GM04503 (cell line): ENCODE results near the gene ANXA4.
A peak's percentile ranks its signal among the peaks of the same experiment; 100 is the strongest.
"Not testable (repeated sequence)": the region's sequence is repeated elsewhere in the genome, so short reads cannot be mapped to it uniquely, and the experiment has no call there.

Source experiments
- DNase-seq: peaks from one replicate; pipeline ENCODE4 v3.0.0-alpha.2; 2012; ENCODE audit warnings: low read depth

The ANXA4 gene

GRCh38 chr2:69779258-69780001, 37.5 kb downstream of the ANXA4 start:
- DNase-seq: no peak

DNA sequence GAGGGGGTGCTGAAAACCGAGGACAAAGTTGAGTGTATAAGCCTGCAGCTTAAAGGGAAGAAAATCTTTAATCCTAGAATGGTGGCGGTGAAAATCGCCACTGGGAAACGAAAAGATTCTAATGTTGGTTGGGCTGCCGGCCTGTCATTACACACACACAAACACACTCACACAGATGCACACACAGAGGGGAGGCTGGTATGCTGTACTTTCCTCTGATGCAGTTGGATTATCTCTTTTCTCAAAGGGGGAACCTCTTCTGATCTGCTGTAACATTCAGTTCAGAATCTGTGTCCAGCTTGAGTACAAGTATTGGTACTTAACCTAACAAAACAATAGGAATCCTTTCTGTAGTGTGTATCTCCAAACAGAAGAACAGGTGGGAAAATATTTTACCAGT, 39.0 kb downstream of the ANXA4 start:
- DNase-seq: no peak

GRCh38 chr2:69781321-69782248, 39.7 kb downstream of the ANXA4 start:
- no peak for DNase-seq

- DNase-seq: no peak
These were observed 42.3 kb downstream of the ANXA4 start for GRCh38 chr2:69784228-69784627.

DNA sequence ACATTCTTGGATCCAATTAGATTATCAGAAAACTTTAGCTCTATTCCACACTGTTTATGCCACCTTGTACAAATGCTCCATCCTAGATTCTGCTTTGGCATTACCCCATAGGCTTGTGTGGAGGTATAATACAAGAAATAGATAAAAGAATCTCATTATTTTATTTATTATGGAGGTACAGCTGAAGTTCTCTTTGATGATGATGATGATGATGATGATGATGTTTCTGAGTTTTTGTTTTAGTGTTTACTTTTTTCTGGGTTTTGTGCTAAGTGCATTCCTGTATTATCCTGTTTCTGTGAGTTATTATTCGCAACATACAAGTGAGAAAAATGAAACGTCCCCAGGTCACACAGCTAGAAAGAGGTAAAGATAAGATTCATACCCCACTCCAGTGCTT, 43.4 kb downstream of the ANXA4 start:
- DNase-seq: no peak

DNA sequence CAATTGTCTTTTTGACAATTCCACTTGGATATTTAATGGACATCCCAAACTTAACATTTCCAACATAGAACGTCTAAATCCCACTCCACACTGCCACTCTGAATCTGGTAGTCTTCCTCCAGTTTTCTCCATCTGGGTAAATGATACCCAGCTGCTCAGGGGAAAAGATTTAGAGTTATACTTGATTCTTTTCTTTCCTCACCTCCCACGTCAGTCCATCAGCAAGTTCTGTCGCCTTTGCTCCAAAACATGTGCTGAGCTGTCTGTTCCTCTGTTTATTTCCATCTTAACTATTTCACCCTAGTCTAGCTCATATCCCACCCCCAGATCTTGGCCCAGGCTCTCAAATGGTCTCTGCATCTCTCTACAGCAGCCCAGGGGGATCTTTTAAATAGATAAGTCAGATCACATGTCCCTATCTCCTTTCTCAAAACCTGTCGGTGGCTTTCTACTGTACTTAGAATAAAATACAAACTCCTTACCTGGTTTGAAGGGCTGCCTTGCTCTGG, 44.2 kb downstream of the ANXA4 start:
- no peak for DNase-seq

DNA sequence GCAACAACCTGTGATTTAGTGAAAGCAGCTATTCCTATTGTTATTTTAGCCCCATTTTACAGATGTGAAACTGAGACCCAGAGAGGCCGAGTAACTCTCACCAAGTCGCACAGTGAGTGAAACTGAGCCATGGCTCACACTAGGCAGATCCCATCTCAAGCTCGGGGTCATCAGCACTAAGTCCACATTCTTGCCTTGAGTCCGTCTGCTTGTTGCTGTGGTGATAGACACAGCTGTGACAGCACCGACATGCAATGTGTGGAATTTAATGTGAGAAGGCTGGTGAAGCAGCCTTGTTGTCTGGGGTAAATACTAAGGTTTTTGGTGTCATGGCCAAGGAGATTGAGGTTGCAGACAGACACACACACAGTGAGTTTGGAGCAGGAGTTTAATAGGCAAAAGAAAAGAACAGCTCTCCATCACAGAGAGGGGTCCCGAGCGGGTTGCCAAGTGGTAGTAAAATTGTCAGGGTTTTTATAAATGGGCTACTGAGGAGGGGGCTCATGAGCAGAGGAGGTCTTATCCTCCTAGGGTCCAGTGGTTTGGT, 47.3 kb downstream of the ANXA4 start:
- peak; percentile 89 for DNase-seq

GRCh38 chr2:69789772-69790600, 48.1 kb downstream of the ANXA4 start:
- DNase-seq: no peak

GRCh38 chr2:69790601-69790959, 48.6 kb downstream of the ANXA4 start:
- no peak for DNase-seq

DNA sequence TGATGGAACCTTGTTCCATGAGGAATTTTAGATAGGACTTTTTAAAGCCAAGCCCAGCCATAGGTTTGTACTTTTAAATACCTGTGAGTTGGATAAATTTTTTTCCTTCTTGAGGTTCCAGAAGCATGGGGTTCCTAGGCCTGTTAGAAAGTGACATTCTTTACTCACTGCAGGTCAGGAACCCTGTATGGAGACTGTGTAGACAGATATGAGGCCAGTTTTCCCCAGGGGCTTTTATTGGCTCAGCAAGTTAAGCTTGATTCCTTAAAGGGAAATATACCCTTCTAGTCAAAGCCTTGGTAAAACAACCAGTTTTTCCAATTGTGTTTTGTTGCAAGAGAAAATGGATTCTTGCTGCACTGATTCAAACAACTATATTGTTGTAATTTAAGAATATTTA, 49.1 kb downstream of the ANXA4 start:
- DNase-seq: no peak

DNA sequence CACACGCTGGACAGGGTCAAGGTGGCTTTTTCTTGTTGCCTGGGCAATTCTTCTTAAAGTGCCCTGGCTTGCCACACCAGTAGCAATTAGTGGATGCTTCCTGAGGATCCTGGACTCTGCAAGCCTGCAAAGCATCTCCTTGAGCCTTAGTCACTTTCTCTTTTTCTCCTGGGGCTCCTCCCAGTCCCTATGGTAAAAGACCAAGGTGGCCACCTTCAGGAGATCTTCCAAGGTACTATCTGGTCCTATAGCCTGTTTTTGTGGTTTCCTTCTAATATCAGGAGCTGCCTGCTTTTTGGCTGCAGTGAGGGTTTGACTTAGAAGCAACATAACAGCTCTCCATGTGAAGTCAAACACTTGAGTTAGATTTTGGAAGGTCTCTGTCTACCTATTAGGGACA, 54.2 kb downstream of the ANXA4 start:
- DNase-seq: no peak

GRCh38 chr2:69797235-69797634, 55.3 kb downstream of the ANXA4 start:
- no peak for DNase-seq

- DNase-seq: no peak
These were observed 55.9 kb downstream of the ANXA4 start for GRCh38 chr2:69797836-69798289.

- DNase-seq: no peak
These were observed 56.5 kb downstream of the ANXA4 start for GRCh38 chr2:69798290-69798908.

DNA sequence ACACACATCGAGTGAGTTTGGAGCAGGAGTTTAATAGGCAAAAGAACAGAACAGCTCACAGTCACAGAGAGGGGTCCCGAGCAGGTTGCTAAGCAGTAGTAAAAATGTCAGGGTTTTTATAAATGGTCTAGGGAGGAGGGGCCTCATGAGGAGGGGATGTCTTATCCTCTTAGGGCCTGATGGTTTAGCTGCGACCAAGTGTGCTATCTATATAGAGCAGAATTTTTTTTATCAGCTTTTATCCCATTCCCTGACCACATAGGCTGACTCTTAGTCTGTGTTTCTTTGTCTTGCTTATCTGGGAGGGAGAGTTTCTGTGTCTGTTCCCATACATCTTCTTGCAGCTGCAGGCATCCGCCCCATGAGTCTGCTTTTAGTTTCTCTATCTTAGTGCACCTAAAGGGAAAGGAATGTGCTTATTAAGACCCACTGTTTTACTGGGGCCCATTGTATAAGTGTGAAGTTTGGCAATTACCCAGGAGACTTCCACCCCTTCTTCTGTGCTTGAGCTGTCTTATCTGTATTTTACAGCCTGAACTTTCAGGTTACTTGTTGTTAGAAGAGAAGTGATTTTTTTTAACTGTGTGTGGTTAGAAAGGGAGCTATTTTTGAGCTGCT, 57.1 kb downstream of the ANXA4 start:
- DNase-seq: no peak

DNA sequence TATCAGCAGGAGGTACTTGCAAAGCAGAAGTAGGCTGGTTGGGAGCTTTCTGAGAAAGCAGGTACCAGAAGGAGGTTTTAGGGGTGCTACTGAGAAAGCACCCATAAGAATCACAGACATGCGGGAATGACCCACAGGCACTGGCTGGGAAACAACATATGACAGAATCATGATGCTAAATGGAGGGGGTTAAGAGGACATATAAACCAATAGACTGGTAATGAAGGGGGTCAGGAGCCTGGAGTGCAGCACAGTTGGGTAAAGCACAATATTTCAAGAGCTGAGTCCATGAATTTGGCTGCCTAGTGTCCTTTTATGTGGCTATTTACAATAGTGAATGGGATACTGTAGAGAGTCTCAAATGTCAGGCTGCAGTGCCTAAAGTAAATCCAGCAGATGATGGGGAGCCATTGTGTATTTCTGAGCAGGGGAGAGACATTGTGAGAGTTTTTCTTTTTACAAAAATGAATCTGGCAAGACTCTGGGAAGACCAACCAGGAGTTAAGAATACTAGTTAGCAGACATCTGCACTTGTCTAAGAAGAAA, 59.9 kb downstream of the ANXA4 start:
- DNase-seq: no peak

DNA sequence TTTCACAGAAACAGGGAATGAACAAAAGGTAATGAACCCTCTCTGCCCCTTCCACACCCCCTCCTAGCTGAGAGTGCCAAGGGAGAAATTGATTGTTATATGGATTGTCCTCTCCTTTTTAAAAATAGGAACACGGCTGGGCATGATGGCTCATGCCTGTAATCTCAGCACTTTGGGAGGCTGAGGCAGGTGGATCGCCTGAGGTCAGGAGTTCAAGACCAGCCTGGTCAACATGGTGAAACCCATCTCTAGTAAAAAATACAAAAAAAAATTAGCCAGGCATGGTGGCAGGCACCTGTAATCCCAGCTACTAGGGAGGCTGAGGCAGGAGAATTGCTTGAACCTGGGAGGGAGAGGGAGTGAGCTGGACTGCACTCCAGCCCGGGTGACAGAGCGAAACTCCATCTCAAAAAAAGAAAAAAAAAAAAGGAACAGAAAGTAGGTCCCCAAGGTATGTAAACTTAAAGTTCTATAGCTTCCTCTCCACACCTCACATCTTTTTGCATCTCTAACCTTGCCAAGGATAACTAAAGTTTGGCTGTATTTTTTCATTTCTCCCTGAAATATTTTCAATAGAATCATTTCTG, 60.9 kb downstream of the ANXA4 start:
- not testable (repeated sequence) for DNase-seq

- no peak for DNase-seq
These were observed 62.5 kb downstream of the ANXA4 start for GRCh38 chr2:69804416-69804815.

- DNase-seq: no peak
These were observed 64.0 kb downstream of the ANXA4 start for GRCh38 chr2:69805887-69806286.

DNA sequence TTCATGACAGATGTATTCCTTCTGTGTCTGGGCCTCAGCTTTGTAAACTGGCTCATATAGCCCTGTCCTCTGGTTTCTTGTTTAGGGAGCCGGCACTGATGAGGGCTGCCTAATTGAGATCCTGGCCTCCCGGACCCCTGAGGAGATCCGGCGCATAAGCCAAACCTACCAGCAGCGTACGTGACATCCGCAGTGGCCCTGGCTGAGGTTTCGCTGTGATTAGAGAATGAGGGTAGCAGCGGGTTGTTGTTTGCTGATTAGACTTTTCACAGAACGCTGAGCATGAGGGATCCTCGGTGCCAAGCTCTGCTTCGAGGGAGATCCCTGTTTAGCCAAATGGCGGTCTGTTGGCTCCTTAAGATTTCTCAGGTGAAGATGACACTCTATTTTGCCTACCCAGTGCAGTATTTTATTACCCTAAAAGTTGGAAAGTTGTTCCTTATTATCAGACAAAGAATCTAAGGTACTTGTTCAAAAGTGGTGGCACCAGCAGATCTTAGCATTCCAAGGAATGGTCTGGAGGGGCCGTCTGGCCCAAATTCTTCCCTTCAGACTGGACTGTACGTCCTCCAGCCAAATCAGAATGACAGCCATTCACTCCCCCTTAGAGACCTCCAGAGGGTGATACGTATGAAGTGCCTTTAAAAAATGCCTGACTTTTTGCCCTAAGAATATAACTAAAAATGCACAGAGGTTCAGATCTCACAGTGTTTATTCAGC, 66.0 kb downstream of the ANXA4 start:
- DNase-seq: no peak
